Naive thymus-derived CD4-positive, alpha-beta T cell (primary cell): ENCODE results near the gene CASTOR1. TPM values are rescaled to one million over a fixed set of nuclear protein-coding genes. Genes with fewer than 3 reads are reported as not detected.
A peak's percentile ranks its signal among the peaks of the same experiment; 100 is the strongest.

Source experiments
- ATAC-seq: fragments of 150-1000 bp; cut with Tn5 transposase; 2 replicates; pipeline ENCODE4 v1.10.0; 2021; ENCODE audit warnings: mild to moderate bottlenecking, moderate library complexity
- CTCF ChIA-PET: fragments of 350-600 bp; sonication (Branson Sonifier 250); formaldehyde crosslinking; loops from one replicate; lab custom pipeline; 2021; ENCODE audit warnings: antibody characterized with exemption; lab: Charles Lee
- POLR2A ChIA-PET: fragments of 350-600 bp; sonication (Branson Sonifier 250); formaldehyde crosslinking; loops from one replicate; lab custom pipeline; 2021; ENCODE audit warnings: antibody characterized with exemption, inconsistent platforms; lab: Charles Lee
- DNase-seq, 9 donors: peaks; one replicate each; pipeline versions ENCODE4 v3.0.0 to v3.0.0-alpha.2; 2020 to 2022; ENCODE audit warnings: mixed read lengths in 1 of 9
- H3K27ac ChIP-seq: one replicate; pipeline ENCODE4 v1.7.0; 2013; ENCODE audit warnings: mild to moderate bottlenecking, low read depth, low read length, moderate library complexity
- H3K27me3 ChIP-seq, 2 donors: one replicate each; pipeline ENCODE4 v1.7.0; 2013; ENCODE audit warnings: low read length in 2 of 2, mild to moderate bottlenecking in 2 of 2, moderate library complexity in 2 of 2; ENCODE audit not compliant: control insufficient read depth in 2 of 2, insufficient read depth in 2 of 2
- H3K36me3 ChIP-seq, 3 experiments: 1 replicate in 2 of 3; 2 replicates in 1 of 3; pipeline ENCODE4 v1.7.0; 2013; ENCODE audit warnings: low read length in 3 of 3, mild to moderate bottlenecking in 3 of 3, moderate library complexity in 1 of 3; ENCODE audit not compliant: insufficient read depth in 3 of 3, control insufficient read depth in 2 of 3
- H3K4me1 ChIP-seq, 2 donors: one replicate each; pipeline ENCODE4 v1.7.0; 2013; ENCODE audit warnings: low read length in 2 of 2, mild to moderate bottlenecking in 2 of 2, moderate library complexity in 1 of 2; ENCODE audit not compliant: control insufficient read depth in 2 of 2, insufficient read depth in 2 of 2
- H3K4me3 ChIP-seq: 2 replicates; pipeline ENCODE4 v1.7.0; 2013; ENCODE audit warnings: mild to moderate bottlenecking, low read length
- H3K9me3 ChIP-seq, 3 experiments: 1 replicate in 2 of 3; 2 replicates in 1 of 3; pipeline ENCODE4 v1.7.0; 2013; ENCODE audit warnings: low read length in 3 of 3; ENCODE audit not compliant: control insufficient read depth in 2 of 3
- H3K27ac Mint-ChIP-seq, 9 donors: one replicate each; pipeline ENCODE4 v1.8.0; 2020 to 2022; ENCODE audit warnings: mixed read lengths in 9 of 9, mild to moderate bottlenecking in 8 of 9, moderate library complexity in 5 of 9, inconsistent platforms in 2 of 9
- H3K27me3 Mint-ChIP-seq, 5 donors: one replicate each; pipeline ENCODE4 v1.8.0; 2021 to 2022; ENCODE audit warnings: mixed read lengths in 5 of 5, mild to moderate bottlenecking in 1 of 5
- H3K36me3 Mint-ChIP-seq, 5 donors: one replicate each; pipeline ENCODE4 v1.8.0; 2020 to 2022; ENCODE audit warnings: mixed read lengths in 5 of 5, mild to moderate bottlenecking in 3 of 5, inconsistent platforms in 1 of 5
- H3K4me1 Mint-ChIP-seq, 7 donors: one replicate each; pipeline ENCODE4 v1.8.0; 2020 to 2022; ENCODE audit warnings: mixed read lengths in 7 of 7, mild to moderate bottlenecking in 3 of 7, inconsistent platforms in 1 of 7
- H3K4me3 Mint-ChIP-seq, 10 donors: one replicate each; pipeline ENCODE4 v1.8.0; 2020 to 2022; ENCODE audit warnings: mild to moderate bottlenecking in 10 of 10, mixed read lengths in 10 of 10, moderate library complexity in 6 of 10, inconsistent platforms in 2 of 10
- H3K9me3 Mint-ChIP-seq, 11 donors: one replicate each; pipeline ENCODE4 v1.8.0; 2020 to 2022; ENCODE audit warnings: mixed read lengths in 11 of 11, mild to moderate bottlenecking in 4 of 11, inconsistent platforms in 1 of 11, moderate library complexity in 1 of 11
- intact Hi-C, 2 donors: fragments of 100-400 bp; cut with micrococcal nuclease; formaldehyde crosslinking; loops; one replicate each; pipeline ENCODE4 v1.15.1; 2023
- polyA plus RNA-seq, 2 donors: library from polyadenylated mRNA; unstranded; fragments of 300-500 nt; fragmentation: Illumina TruSeq; gene quantifications; one replicate each; pipeline ENCODE4 v1.2.3, GENCODE V29; 2021
- total RNA-seq, 6 experiments: library from RNA in 5 of 6; stranded (reverse) in 5 of 6; gene quantifications; 1 replicate in 5 of 6; 2 replicates in 1 of 6; pipeline ENCODE4 v1.2.3 and lab custom pipeline; 2021 to 2026

Gene CASTOR1
- total and polyA plus RNA-seq, 7 experiments from 2014 or later = 12.4 to 43.0 (median 19.0) TPM

- peak overlapping the region in 1 of 9 donors; percentile 76 for H3K27ac Mint-ChIP-seq
- Histone ChIP-seq H3K4me3 (no peak overlapping the region), H3K9me3 (no peaks in the 10 kb centered on the region), H3K27ac (no peak overlapping the region), H3K4me1 (peaks cover 0 to 4% of the 10 kb centered on the region in 2 donors), H3K36me3 (no peaks in the 10 kb centered on the region), H3K27me3 (no peaks in the 10 kb centered on the region)
- peaks cover 0 to 84% (median 5%) of the 10 kb centered on the region in 7 donors for H3K4me1 Mint-ChIP-seq
- H3K9me3 Mint-ChIP-seq = no peaks in the 10 kb centered on the region
- ChIA-PET CTCF (no interaction called here), POLR2A (no interaction called here)
- DNase-seq (no peak), ATAC-seq (no peak)
- H3K4me3 Mint-ChIP-seq = peak overlapping the region in 1 of 10 donors; percentile 77
- H3K36me3 Mint-ChIP-seq = peaks cover 0 to 51% (median 0%) of the 10 kb centered on the region in 5 donors
- H3K27me3 Mint-ChIP-seq = peaks cover 0 to 14% (median 0%) of the 10 kb centered on the region in 5 donors
- intact Hi-C loops = no loop called here
Measured at GRCh38 chr22:30240541-30241417, 48.5 kb downstream of the CASTOR1 start.

DNA sequence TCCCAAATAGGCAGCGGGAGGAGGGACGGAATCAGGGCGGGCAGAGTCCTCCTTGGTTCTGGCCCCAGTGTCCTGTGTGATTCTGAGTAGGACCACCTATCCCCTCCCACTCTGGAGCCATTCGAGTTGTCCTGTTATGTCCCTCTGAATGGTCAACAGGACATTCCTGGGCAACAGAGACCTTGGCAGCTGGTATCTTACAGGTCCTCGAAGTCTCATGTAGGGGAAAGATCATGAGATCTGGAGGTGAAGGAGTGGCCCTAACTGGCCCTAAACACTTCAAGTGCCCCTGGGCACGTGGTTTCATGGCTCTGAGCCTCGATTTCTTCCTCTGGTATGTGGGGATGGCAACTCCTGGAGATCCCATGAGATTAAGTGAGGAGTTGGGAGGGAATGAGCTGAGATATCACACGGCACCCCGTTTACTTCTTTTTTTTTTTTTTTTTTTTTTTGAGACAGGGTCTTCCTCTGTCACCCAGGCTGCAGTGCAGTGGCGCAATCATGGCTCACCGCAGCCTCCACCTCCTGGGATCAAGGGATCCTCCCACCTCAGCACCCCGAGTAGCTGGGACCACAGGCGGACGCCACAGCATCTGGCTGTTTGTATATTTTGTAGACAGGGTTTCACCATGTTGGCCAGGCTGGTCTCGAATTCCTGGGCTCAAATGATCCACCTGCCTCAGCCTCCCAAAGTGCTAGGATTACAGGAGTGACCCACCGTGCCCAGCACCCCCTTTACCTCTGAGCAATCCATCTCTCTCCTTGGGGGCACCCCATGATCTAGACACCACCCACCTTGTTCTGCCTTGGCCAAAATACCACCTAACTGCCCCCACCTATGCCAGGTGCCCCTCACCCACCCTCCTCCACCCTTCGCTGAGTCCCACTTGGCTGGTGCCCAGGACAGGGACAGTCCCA is 49.6 kb downstream of the CASTOR1 start:
- H3K27me3 ChIP-seq = no peaks in the 10 kb centered on the region
- CTCF ChIA-PET = no interaction called here
- no peaks in the 10 kb centered on the region for H3K9me3 Mint-ChIP-seq
- intact Hi-C loops = no loop called here
- POLR2A ChIA-PET = no interaction called here
- H3K27ac Mint-ChIP-seq = peak overlapping the region in 1 of 9 donors; percentile 68
- peaks cover 0 to 7% (median 0%) of the 10 kb centered on the region in 5 donors for H3K27me3 Mint-ChIP-seq
- H3K36me3 Mint-ChIP-seq = peaks cover 0 to 42% (median 0%) of the 10 kb centered on the region in 5 donors
- H3K4me1 ChIP-seq = no peaks in the 10 kb centered on the region
- H3K36me3 ChIP-seq = no peaks in the 10 kb centered on the region
- peaks cover 0 to 81% (median 0%) of the 10 kb centered on the region in 7 donors for H3K4me1 Mint-ChIP-seq
- H3K27ac ChIP-seq = no peak overlapping the region
- no peaks in the 10 kb centered on the region for H3K9me3 ChIP-seq
- no peak for DNase-seq
- H3K4me3 Mint-ChIP-seq = peak overlapping the region in 1 of 10 donors; percentile 42
- ATAC-seq = no peak
- no peak overlapping the region for H3K4me3 ChIP-seq

DNA sequence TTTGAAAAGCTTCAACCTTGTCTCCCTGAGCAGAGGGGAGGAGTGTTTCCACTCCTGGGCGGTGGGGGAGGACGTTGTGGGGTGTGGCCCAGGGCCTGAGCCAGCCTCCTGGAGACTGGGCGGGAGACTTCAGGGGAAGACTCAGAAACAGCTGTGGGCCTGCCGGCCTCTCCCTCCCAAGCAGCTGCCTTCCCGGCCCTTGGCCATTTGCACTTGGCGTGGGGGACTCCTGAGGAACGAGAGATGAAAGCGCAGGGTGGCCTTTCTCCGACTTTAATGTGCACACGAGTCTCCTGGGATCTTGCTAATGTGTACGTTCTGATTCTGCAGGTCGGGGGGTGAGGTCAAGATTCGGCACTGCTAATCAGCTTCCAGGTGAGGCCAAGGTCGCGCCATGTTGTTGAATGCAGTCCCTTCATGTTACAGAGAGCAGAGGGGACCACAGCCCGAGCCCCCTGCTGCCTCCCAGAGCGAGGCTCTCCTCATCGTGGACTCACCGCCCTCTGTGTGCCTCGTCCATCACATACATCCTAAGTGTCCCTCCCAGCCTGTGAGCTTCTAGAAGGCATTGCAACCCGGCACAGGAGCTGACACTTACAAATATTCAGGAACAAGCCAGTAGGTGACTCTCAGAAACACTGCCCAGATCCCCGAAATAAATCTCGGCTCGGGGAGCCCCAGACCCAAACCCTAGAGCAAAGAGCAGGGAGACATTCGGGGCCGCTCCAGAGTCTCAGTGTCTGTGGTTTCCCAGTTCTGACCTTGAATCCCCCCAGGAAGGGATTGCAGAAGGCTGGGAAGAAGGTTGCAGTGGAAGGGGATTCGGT is 50.4 kb downstream of the CASTOR1 start:
- Histone ChIP-seq H3K27me3 (no peaks in the 10 kb centered on the region), H3K9me3 (no peaks in the 10 kb centered on the region), H3K4me3 (no peak overlapping the region), H3K36me3 (no peaks in the 10 kb centered on the region), H3K27ac (no peak overlapping the region), H3K4me1 (no peaks in the 10 kb centered on the region)
- no peak for ATAC-seq
- no peaks in the 10 kb centered on the region for H3K9me3 Mint-ChIP-seq
- peak overlapping the region in 1 of 9 donors; percentile 77 for H3K27ac Mint-ChIP-seq
- H3K4me3 Mint-ChIP-seq = no peak overlapping the region
- no peak for DNase-seq
- H3K27me3 Mint-ChIP-seq = no peaks in the 10 kb centered on the region
- intact Hi-C loops = no loop called here
- H3K36me3 Mint-ChIP-seq = peaks cover 0 to 33% (median 0%) of the 10 kb centered on the region in 5 donors
- ChIA-PET CTCF (no interaction called here), POLR2A (no interaction called here)
- peaks cover 0 to 77% (median 0%) of the 10 kb centered on the region in 7 donors for H3K4me1 Mint-ChIP-seq

DNA sequence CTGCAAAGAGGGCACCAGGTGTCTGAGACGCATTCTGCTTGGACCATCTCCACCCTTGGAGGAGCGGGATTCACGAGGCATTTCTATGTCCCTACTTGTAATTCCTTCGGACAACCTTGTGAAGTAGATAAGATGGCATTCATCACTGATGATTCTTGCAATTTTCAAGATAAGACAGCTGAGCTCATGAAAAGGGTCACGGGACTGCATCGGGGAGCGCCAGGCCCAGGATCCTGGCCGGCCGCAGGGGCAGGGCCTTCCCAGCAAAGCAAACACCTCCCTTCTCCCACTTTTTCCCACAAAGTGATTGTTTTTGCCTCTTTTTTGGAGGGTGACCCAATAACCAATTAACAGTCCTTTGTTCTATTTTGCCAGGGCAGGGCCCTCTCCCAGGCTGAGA is 51.2 kb downstream of the CASTOR1 start:
- CTCF ChIA-PET = no interaction called here

GRCh38 chr22:30236875-30237274 is 52.4 kb downstream of the CASTOR1 start:
- Mint-ChIP-seq H3K36me3 (peaks cover 0 to 17% (median 0%) of the 10 kb centered on the region in 5 donors), H3K4me3 (no peak overlapping the region), H3K9me3 (no peaks in the 10 kb centered on the region), H3K27me3 (no peaks in the 10 kb centered on the region), H3K4me1 (peaks cover 0 to 60% (median 0%) of the 10 kb centered on the region in 7 donors), H3K27ac (peak overlapping the region in 1 of 9 donors; percentile 33)
- H3K9me3 ChIP-seq = no peaks in the 10 kb centered on the region
- POLR2A ChIA-PET = no interaction called here
- H3K4me1 ChIP-seq = no peaks in the 10 kb centered on the region
- no peak overlapping the region for H3K4me3 ChIP-seq
- no peak overlapping the region for H3K27ac ChIP-seq
- no peaks in the 10 kb centered on the region for H3K27me3 ChIP-seq
- CTCF ChIA-PET = no interaction called here
- intact Hi-C loops = no loop called here
- no peak for DNase-seq
- no peaks in the 10 kb centered on the region for H3K36me3 ChIP-seq
- ATAC-seq = no peak

More for the DNA sequence above, 51.2 kb downstream of the CASTOR1 start:
- Histone ChIP-seq H3K9me3 (no peaks in the 10 kb centered on the region), H3K36me3 (no peaks in the 10 kb centered on the region), H3K4me3 (no peak overlapping the region), H3K27ac (no peak overlapping the region), H3K4me1 (no peaks in the 10 kb centered on the region), H3K27me3 (no peaks in the 10 kb centered on the region)
- POLR2A ChIA-PET = no interaction called here
- Mint-ChIP-seq H3K27ac (peak overlapping the region in 1 of 9 donors; percentile 77), H3K36me3 (peaks cover 0 to 28% (median 0%) of the 10 kb centered on the region in 5 donors), H3K9me3 (no peaks in the 10 kb centered on the region), H3K4me3 (no peak overlapping the region), H3K27me3 (no peaks in the 10 kb centered on the region), H3K4me1 (peaks cover 0 to 69% (median 0%) of the 10 kb centered on the region in 7 donors)
- intact Hi-C loops = no loop called here
- DNase-seq (no peak), ATAC-seq (no peak)

DNA sequence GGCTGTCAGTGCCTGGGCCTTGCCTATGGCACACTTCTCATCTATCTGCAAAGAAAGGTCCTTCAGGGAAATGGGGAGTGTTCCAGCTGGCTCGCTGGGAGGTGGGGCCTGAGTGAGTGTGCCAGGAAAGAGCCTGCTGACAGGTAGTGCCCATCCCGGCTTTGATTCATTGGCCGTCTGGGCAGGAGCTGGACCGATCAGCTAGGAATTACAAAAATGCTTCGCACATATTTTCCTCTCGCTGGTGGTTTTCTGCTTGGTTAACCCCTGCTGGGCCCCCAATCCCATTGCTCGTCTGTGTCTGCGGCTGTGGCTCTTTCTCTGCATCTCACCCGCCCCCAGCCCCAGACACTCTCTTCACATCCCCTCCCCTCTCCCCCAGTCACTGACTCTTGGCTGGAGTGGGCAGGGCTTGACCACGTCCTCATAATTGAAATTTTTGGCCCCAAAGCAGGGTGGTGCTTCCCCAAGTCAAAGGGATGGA is 53.6 kb downstream of the CASTOR1 start:
- peaks cover 0 to 56% (median 0%) of the 10 kb centered on the region in 7 donors for H3K4me1 Mint-ChIP-seq
- intact Hi-C loops = no loop called here
- H3K36me3 Mint-ChIP-seq = peaks cover 0 to 11% (median 0%) of the 10 kb centered on the region in 5 donors
- H3K27me3 Mint-ChIP-seq = no peaks in the 10 kb centered on the region
- CTCF ChIA-PET = no interaction called here
- H3K36me3 ChIP-seq = no peaks in the 10 kb centered on the region
- H3K27me3 ChIP-seq = no peaks in the 10 kb centered on the region
- no peaks in the 10 kb centered on the region for H3K9me3 ChIP-seq
- no peak overlapping the region for H3K4me3 Mint-ChIP-seq
- ATAC-seq (no peak), DNase-seq (no peak)
- no peak overlapping the region for H3K27ac Mint-ChIP-seq
- POLR2A ChIA-PET = no interaction called here
- H3K4me1 ChIP-seq = no peaks in the 10 kb centered on the region
- H3K9me3 Mint-ChIP-seq = no peaks in the 10 kb centered on the region
- no peak overlapping the region for H3K4me3 ChIP-seq
- H3K27ac ChIP-seq = no peak overlapping the region
